GM18867 (cell line): Measurements from ENCODE around the gene PTGFRN.
"Not testable (repeated sequence)": the region's sequence is repeated elsewhere in the genome, so short reads cannot be mapped to it uniquely, and the experiment has no call there.

Experiments
- ATAC-seq: cut with Tn5 transposase; IDR thresholded peaks from one replicate; pipeline ENCODE4 v1.9.1; 2021; ENCODE audit warnings: mild to moderate bottlenecking, moderate library complexity; ENCODE audit not compliant: unreplicated experiment

Gene PTGFRN

DNA sequence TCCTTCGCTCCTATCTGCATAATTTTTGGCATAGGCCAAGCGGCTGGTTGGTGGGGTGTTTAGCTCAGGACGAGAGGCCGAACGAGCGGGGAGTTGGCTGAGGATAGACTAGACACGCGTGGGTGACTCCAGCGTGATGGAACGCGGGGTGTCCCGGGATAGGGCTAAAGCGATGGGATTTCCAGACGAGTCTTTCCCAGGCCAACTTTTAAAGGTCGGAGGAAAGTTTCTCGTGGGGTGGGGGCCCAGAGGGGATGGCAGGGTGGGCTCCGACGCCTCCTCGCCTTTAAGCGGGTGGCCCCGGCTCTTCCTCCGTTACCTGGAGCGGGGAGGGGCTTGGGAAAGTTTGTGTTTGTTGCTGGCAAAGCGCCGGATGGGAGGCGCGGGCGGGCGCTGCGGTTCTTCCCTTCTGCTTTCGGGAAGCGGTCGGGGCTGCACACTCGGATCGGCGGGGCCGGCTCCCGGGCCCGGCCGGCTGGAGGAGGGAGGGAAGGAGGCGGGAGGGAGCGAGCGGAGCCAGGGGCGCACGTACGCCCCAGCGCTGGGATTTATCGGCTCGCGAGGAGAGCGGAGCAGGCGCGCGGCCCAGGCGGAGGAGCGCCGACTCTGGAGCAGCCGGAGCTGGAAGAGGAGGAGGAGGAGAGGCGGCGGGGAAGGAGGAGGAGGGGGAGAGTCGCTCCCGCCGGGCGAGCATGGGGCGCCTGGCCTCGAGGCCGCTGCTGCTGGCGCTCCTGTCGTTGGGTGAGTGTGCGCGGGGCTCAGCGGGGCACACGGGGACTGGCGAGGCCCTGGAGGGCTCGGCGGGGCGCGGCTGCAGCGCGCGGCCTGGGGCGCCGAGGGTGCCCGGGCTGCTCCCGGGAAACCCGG, at the start of gene PTGFRN:
Gene PTGFRN (plus strand): TSS at position 405 of the 867 bp plus-strand sequence. CDS start 288 bp downstream, at position 693.
- ATAC-seq, result no peak

GRCh38 chr1:116860167-116860566, 49.5 kb upstream of the PTGFRN start:
- not testable (repeated sequence) for ATAC-seq

GRCh38 chr1:116861137-116861536, 48.6 kb upstream of the PTGFRN start:
- ATAC-seq, result no peak

DNA sequence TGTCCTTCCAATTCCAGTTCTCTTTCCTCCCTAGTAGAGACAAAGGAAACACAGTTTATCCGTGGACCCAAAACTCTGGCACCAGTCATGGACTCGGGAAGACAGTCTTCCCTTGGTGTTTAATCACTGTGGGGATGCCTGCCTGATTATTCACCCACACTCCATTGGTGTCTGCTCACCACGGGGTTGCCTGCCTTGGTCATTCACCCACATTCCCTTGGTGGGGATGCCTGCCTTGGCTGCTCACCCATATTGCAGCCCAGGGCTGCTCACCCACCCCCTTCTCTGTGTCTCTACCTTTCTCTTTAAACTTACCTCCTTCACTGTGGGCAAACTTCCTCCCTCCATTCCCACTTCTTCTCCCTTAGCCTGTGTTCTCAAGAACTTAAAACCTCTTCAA, 46.7 kb upstream of the PTGFRN start:
- not testable (repeated sequence) for ATAC-seq

DNA sequence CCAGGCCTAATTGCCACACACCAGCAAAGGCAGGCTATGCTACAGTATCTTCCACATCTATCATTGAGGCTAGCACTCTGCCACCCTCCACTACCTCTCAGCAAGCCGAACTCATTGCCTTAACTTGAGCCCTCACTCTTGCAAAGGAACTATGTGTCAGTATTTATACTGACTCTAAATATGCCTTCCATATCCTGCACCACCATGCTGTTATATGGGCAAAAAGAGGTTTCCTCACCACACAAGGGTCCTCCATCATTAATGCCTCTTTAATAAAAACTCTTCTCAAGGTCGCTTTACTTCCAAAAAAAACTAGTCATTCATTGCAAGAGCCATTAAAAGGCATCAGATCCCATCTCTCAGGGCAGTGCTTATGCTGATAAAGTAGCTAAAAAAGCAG, 43.2 kb upstream of the PTGFRN start:
- not testable (repeated sequence) for ATAC-seq

DNA sequence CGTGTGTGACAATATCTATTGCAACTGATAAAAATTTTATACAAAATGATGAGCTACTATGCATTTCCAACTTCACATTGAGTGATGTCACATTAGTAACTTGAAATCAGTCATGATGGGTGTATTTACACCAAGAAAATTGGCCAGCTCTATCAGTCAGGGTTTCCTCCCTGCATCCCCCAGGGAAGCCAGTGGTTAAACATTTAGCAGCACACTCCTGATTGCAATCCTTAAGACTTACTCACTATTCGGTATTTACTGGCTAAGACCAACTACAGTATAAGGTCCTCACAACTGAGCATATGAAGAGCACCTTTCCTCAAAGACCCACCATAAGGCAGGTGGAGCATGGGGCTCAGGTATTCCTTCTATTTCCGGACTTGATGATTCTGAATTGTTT, 41.3 kb upstream of the PTGFRN start:
- no peak for ATAC-seq

DNA sequence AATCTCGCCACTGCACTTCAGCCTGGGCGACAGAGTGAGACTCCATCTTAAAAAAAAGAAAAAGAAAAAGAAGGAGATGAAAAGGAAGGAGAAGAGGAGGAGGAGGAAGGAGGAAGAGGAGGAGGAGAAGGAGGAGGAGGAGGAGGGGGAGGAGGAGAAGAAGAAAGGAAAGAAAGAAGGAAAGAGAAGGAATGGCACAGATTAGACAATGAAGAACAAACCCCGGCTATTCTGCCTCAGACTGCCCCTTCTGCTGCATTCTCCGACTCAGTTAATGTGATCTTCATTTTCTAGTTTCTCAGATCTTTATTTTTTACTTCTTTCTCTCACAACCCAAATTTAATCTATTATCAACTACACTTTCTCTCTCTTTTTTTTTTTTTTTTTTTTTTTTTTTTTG, 40.1 kb upstream of the PTGFRN start:
- ATAC-seq, result no peak

GRCh38 chr1:116870300-116870699, 39.4 kb upstream of the PTGFRN start:
- no peak for ATAC-seq

GRCh38 chr1:116871779-116872146, 38.0 kb upstream of the PTGFRN start:
- no peak for ATAC-seq

GRCh38 chr1:116873680-116874271, 35.9 kb upstream of the PTGFRN start:
- ATAC-seq, result no peak

- no peak for ATAC-seq
These were observed 34.9 kb upstream of the PTGFRN start for GRCh38 chr1:116874733-116875249.

DNA sequence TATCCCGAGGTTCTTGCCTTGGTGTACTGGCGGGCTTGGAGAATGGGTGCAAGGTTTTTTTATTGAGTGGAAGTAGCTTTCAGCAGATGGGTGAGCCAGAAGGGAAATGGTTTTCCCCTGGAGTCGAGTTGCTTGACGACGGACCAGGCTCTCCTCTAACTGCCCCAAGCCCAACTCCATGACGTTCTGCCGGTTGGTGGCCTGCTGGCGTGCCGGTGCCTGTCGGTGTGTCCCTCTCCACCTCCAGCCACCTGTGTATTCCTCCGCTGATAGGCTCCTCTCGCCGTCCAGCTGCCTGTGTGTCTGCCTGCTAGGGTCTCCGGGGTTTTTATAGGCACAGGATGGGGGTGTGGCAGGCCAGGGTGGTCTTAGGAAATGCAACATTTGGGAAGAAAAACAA, 34.3 kb upstream of the PTGFRN start:
- no peak for ATAC-seq

- not testable (repeated sequence) for ATAC-seq
These were observed 33.8 kb upstream of the PTGFRN start for GRCh38 chr1:116875946-116876345.

- ATAC-seq, result no peak
These were observed 32.4 kb upstream of the PTGFRN start for GRCh38 chr1:116877141-116877818.

GRCh38 chr1:116878804-116879477, 30.8 kb upstream of the PTGFRN start:
- no peak for ATAC-seq

- no peak for ATAC-seq
These were observed 30.1 kb upstream of the PTGFRN start for GRCh38 chr1:116879478-116880133.

- ATAC-seq, result no peak
These were observed 28.8 kb upstream of the PTGFRN start for GRCh38 chr1:116880917-116881316.

DNA sequence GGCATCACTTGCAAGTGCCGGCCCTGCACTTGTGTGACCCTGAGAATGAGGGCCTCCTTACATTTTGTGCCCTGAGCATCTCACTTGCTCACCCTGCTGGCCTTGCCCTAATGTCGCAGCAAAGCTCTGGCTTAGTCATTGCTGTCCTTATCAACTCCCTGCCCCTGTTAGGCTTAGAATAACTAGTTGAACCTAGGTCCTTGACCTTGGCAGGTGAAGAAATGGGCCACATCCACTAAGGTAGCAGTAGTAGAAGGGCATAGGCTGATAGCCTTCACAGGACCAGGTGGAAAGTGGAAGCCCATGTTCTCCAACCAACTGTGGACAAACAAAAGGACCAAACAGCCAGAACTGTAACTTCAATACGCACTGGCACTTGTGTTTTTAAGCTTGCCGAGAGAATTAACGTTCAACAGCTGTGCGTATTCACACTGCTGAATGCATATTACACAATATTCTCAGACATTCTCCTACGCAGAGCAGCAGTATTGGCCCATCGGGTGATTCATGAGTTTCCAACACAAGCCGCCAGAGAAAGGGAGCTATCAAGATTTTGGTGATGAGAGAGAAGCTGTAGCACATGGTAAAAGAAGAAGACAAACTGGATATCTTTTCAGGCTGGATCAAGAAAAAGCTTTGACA, 27.7 kb upstream of the PTGFRN start:
- ATAC-seq, result peak; percentile 55

DNA sequence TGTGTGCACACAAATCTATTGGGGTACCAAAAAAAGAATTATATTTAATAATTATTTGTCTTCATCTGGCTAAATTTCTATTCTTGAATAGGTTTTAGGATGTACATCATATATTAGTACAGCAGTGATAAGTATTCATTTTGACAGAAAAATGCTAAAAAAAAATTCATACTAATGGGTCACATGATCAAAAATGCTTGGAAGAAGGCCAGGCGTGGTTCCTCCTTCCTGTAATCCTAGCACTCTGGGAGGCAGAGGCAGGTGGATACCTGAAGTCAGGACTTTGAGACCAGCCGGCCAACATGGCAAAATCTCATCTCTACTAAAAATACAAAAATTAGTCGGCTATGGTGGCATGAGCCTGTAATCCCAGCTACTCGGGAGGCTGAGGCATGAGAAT, 26.9 kb upstream of the PTGFRN start:
- no peak for ATAC-seq

DNA sequence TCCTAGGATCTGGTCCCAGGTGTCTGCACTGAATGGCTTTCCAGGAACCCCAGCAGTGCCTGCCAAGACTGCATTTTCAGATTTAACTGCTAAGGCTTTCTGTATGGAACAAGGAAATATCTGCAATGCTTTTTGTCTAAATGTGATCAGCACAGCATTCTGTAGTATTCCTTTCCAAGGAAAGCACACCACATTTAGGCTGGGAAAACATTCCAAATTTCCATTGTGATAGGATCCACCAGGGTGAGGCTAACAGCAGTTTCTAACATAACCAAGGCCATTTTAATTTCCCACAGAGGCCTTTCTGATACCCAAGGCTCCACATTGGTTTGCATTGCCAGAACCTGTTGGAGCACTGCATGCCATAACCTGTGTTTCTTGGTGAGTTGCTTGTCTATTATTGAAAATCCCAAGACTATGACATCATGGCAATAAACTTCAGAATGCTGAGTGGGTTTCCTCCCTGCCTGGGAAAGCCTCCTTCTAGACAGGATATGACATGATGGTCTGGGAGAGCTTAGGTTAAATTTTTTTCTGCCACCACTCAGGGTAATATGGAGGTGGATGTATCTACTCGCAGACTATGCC, 23.3 kb upstream of the PTGFRN start:
- no peak for ATAC-seq
